ENCODE data around the gene POU3F2.

DNA sequence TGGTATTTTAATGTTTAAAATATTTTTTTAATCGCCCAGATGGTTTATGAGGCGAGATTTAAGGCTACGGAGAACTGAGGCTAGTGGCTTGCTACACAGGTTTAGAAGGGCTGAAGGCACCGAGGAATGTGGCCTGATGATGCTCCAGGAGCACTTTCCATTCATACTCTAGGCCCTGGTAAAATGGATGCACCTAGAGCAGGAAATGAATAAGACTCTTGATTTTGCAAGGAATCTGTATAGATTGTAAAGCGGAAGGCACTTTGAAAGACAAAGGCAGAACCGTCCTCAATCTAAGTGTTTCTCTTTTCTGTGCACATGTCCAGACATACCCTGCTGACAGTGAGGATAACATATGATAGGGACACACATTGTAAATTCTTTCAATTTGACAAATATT is 30.1 kb downstream of the POU3F2 start:
- TF ChIP-seq EZH2 (conservative IDR thresholded peaks at IDR 0.05; ENCODE audit: low read depth, low read length) (no peak), MED8 (CRISPR knock-in tag; IDR thresholded peaks at IDR 0.05; ENCODE audit: insufficient replicate concordance) (no peak)
